B cell (primary cell): ENCODE data around the gene ZNF181.

Experiments
- CTCF ChIP-seq: fragments of 200-600 bp; IDR thresholded peaks from one replicate; pipeline ENCODE4 v1.8.0; 2022; ENCODE audit warnings: antibody characterized with exemption, mild to moderate bottlenecking
- EZH2 ChIP-seq: IDR thresholded peaks from 2 replicates; pipeline ENCODE4 v1.6.1; 2012; ENCODE audit warnings: borderline replicate concordance, low read depth, mild to moderate bottlenecking, moderate library complexity, low read length; ENCODE audit not compliant: insufficient read depth, poor library complexity, severe bottlenecking

GRCh38 chr19:34778342-34778741, 44.3 kb downstream of the ZNF181 start:
- TF ChIP-seq CTCF: no peak
- TF ChIP-seq EZH2: no peak
